Ureter (tissue), 1 donor: Measurements from ENCODE around the gene PRPF40A. TPM values are rescaled to one million over a fixed set of nuclear protein-coding genes. Genes with fewer than 3 reads are reported as not detected.
"Not testable (repeated sequence)": the region's sequence is repeated elsewhere in the genome, so short reads cannot be mapped to it uniquely, and the experiment has no call there.

ENCODE experiments used
- DNase-seq: peaks from one replicate; pipeline ENCODE4 v3.0.0-alpha.2; 2020; ENCODE audit warnings: low spot score
- total RNA-seq: library from RNA; stranded (reverse); gene quantifications from one replicate; pipeline ENCODE4 v1.2.4, GENCODE V29; 2023
- donor health status: DM: yes; HTN: yes; CAD: no.

Gene PRPF40A
- total RNA-seq: 111 TPM

GRCh38 chr2:152717228-152718075, at the start of gene PRPF40A:
Gene PRPF40A, minus strand, starts transcription at chr2:152717461. Its CDS starts 22 bp downstream, at chr2:152717439.
- DNase-seq: peak; percentile 99

- no peak for DNase-seq
Measured at GRCh38 chr2:152766928-152767327, 49.7 kb upstream of the PRPF40A start.

- no peak for DNase-seq
Measured at GRCh38 chr2:152763651-152764050, 46.4 kb upstream of the PRPF40A start.

GRCh38 chr2:152763208-152763607, 45.9 kb upstream of the PRPF40A start:
- DNase-seq: not testable (repeated sequence)

GRCh38 chr2:152762202-152762601, 44.9 kb upstream of the PRPF40A start:
- no peak for DNase-seq

- no peak for DNase-seq
Measured at GRCh38 chr2:152761214-152761613, 44.0 kb upstream of the PRPF40A start.

- no peak for DNase-seq
Measured at GRCh38 chr2:152759290-152760072, 42.2 kb upstream of the PRPF40A start.

GRCh38 chr2:152755029-152755428, 37.8 kb upstream of the PRPF40A start:
- DNase-seq: no peak

GRCh38 chr2:152747751-152748150, 30.5 kb upstream of the PRPF40A start:
- not testable (repeated sequence) for DNase-seq

GRCh38 chr2:152743002-152743401, 25.7 kb upstream of the PRPF40A start:
- no peak for DNase-seq

GRCh38 chr2:152740743-152741328, 23.6 kb upstream of the PRPF40A start:
- DNase-seq: no peak

- DNase-seq: not testable (repeated sequence)
Measured at GRCh38 chr2:152739705-152740104, 22.4 kb upstream of the PRPF40A start.

GRCh38 chr2:152738438-152738837, 21.2 kb upstream of the PRPF40A start:
- DNase-seq: no peak

- DNase-seq: not testable (repeated sequence)
Measured at GRCh38 chr2:152737509-152737908, 20.2 kb upstream of the PRPF40A start.

- no peak for DNase-seq
Measured at GRCh38 chr2:152730591-152731333, 13.5 kb upstream of the PRPF40A start.

- no peak for DNase-seq
Measured at GRCh38 chr2:152729844-152730243, 12.6 kb upstream of the PRPF40A start.

- DNase-seq: no peak
Measured at GRCh38 chr2:152723918-152724317, 6.7 kb upstream of the PRPF40A start.

GRCh38 chr2:152722639-152723038, 5.4 kb upstream of the PRPF40A start:
- not testable (repeated sequence) for DNase-seq

- DNase-seq: no peak
Measured at GRCh38 chr2:152720794-152721193, 3.5 kb upstream of the PRPF40A start.

GRCh38 chr2:152718909-152719645, 1.8 kb upstream of the PRPF40A start:
- DNase-seq: peak; percentile 56
